Activated CD8-positive, alpha-beta memory T cell treated with anti-CD3 and anti-CD28 coated beads for 36 hours (primary cell): Measurements from ENCODE around the gene IL10. TPM values are rescaled to one million over a fixed set of nuclear protein-coding genes. Genes with fewer than 3 reads are reported as not detected.

Source experiments
- CTCF ChIA-PET: fragments of 350-600 bp; sonication (Branson Sonifier 250); formaldehyde crosslinking; loops from one replicate; lab custom pipeline; 2021; ENCODE audit warnings: antibody characterized with exemption; lab: Charles Lee
- POLR2A ChIA-PET: fragments of 350-600 bp; sonication (Branson Sonifier 250); formaldehyde crosslinking; loops from one replicate; lab custom pipeline; 2021; ENCODE audit warnings: antibody characterized with exemption; lab: Charles Lee
- total RNA-seq, 2 experiments: library from RNA; stranded (reverse); gene quantifications; one replicate each; pipeline ENCODE4 v1.2.3, GENCODE V29; 2021

IL10 gene
- total RNA-seq, 2 experiments from 2014 or later: 6.2 to 6.4 TPM

GRCh38 chr1:206751891-206752290 is 20.4 kb downstream of the IL10 start:
- CTCF ChIA-PET: no interaction called here
- POLR2A ChIA-PET: no interaction called here

GRCh38 chr1:206748348-206749030 is 23.8 kb downstream of the IL10 start:
- ChIA-PET POLR2A (no interaction called here), CTCF (interaction anchor here (0.7 to 0.9 kb wide), 2 partner anchors 63 to 116 kb away, joined by 3 to 4 read pairs; no protein-coding TSS in a partner anchor)

GRCh38 chr1:206745301-206745700 is 27.0 kb downstream of the IL10 start:
- CTCF ChIA-PET: interaction anchor here (0.7 to 1.8 kb wide), 7 partner anchors 14 to 167 kb away, joined by 3 to 8 read pairs (median 3); no protein-coding TSS in a partner anchor
- POLR2A ChIA-PET: interaction anchor here (0.5 to 1.1 kb wide), 2 partner anchors 23 to 46 kb away, joined by 3 to 4 read pairs; no protein-coding TSS in a partner anchor

GRCh38 chr1:206744683-206745082 is 27.6 kb downstream of the IL10 start:
- ChIA-PET CTCF (interaction anchor here (0.8 to 1.8 kb wide), 6 partner anchors 15 to 167 kb away, joined by 3 to 8 read pairs (median 4); no protein-coding TSS in a partner anchor), POLR2A (interaction anchor here (0.5 to 1.1 kb wide), 2 partner anchors 23 to 46 kb away, joined by 3 to 4 read pairs; no protein-coding TSS in a partner anchor)

- POLR2A ChIA-PET: interaction anchor here (1.0 kb wide), 1 partner anchor 23 kb away, joined by 3 read pairs; no protein-coding TSS in a partner anchor
Observed at GRCh38 chr1:206742719-206743383, 29.4 kb downstream of the IL10 start.

GRCh38 chr1:206741142-206741701 is 31.1 kb downstream of the IL10 start:
- ChIA-PET POLR2A (interaction anchor here (1.9 kb wide), 1 partner anchor 62 kb away, joined by 12 read pairs; no protein-coding TSS in a partner anchor), CTCF (interaction anchor here (0.9 kb wide), 1 partner anchor 68 kb away, joined by 4 read pairs; no protein-coding TSS in a partner anchor)

More at GRCh38 chr1:206742719-206743383, 29.4 kb downstream of the IL10 start:
- CTCF ChIA-PET: interaction anchor here (1.4 to 2.2 kb wide), 4 partner anchors 16 to 66 kb away, joined by 3 to 5 read pairs (median 4); no protein-coding TSS in a partner anchor

GRCh38 chr1:206739411-206740076 is 32.8 kb downstream of the IL10 start:
- ChIA-PET CTCF (interaction anchor here (0.9 to 1.4 kb wide), 5 partner anchors 28 to 69 kb away, joined by 3 to 10 read pairs (median 3); no protein-coding TSS in a partner anchor), POLR2A (interaction anchor here (1.3 to 1.9 kb wide), 3 partner anchors 17 to 64 kb away, joined by 4 to 12 read pairs (median 8); no protein-coding TSS in a partner anchor)

- POLR2A ChIA-PET: interaction anchor here (1.0 to 1.9 kb wide), 3 partner anchors 47 to 65 kb away, joined by 3 to 12 read pairs (median 4); no protein-coding TSS in a partner anchor
- CTCF ChIA-PET: interaction anchor here (0.7 to 1.8 kb wide), 6 partner anchors 13 to 171 kb away, joined by 3 to 7 read pairs (median 4); no protein-coding TSS in a partner anchor
Observed at GRCh38 chr1:206738370-206739366, 33.6 kb downstream of the IL10 start.

GRCh38 chr1:206737729-206738201 is 34.5 kb downstream of the IL10 start:
- ChIA-PET POLR2A (interaction anchor here (1.0 to 1.3 kb wide), 2 partner anchors 48 to 66 kb away, joined by 3 to 4 read pairs; no protein-coding TSS in a partner anchor), CTCF (interaction anchor here (0.7 to 3.6 kb wide), 6 partner anchors 12 to 181 kb away, joined by 3 to 30 read pairs (median 4); no protein-coding TSS in a partner anchor)

- ChIA-PET POLR2A (interaction anchor here (0.8 to 1.3 kb wide), 2 partner anchors 66 to 128 kb away, joined by 4 read pairs; no protein-coding TSS in a partner anchor), CTCF (interaction anchor here (1.1 to 5.0 kb wide), 7 partner anchors 11 to 182 kb away, joined by 3 to 69 read pairs (median 7); partner anchors contain the start of genes IL10 and IL19)
Observed at GRCh38 chr1:206736878-206737728, 35.2 kb downstream of the IL10 start.

- POLR2A ChIA-PET: interaction anchor here (0.5 to 1.3 kb wide), 4 partner anchors 68 to 173 kb away, joined by 3 read pairs; no protein-coding TSS in a partner anchor
- CTCF ChIA-PET: interaction anchor here (1.0 to 5.0 kb wide), 12 partner anchors 10 to 196 kb away, joined by 3 to 69 read pairs (median 10); partner anchors contain the start of genes FCMR, IL10 and IL19
Observed at GRCh38 chr1:206735553-206736031, 36.7 kb downstream of the IL10 start.

GRCh38 chr1:206734499-206735142 is 37.7 kb downstream of the IL10 start:
- CTCF ChIA-PET: interaction anchor here (0.8 to 5.0 kb wide), 28 partner anchors 9 to 247 kb away, joined by 3 to 69 read pairs (median 5); partner anchors contain the start of genes FCMR, IL10 and IL19
- POLR2A ChIA-PET: interaction anchor here (0.8 to 1.3 kb wide), 4 partner anchors 32 to 74 kb away, joined by 3 read pairs; no protein-coding TSS in a partner anchor

GRCh38 chr1:206732992-206733391 is 39.3 kb downstream of the IL10 start:
- ChIA-PET POLR2A (no interaction called here), CTCF (interaction anchor here (1.7 to 5.0 kb wide), 3 partner anchors 17 to 123 kb away, joined by 4 to 44 read pairs (median 5); partner anchors contain the start of genes IL10 and IL19)

GRCh38 chr1:206732508-206732907 is 39.8 kb downstream of the IL10 start:
- ChIA-PET CTCF (interaction anchor here (5.0 kb wide), 1 partner anchor 37 kb away, joined by 44 read pairs; the partner anchor contains the start of genes IL10 and IL19), POLR2A (no interaction called here)
